K562 (cell line): ENCODE data around the gene CALY. TPM values are rescaled to one million over a fixed set of nuclear protein-coding genes. Genes with fewer than 3 reads are reported as not detected.

Source experiments
- FOXA3 ChIP-seq, 2 experiments: fragments of 450-650 bp in 1 of 2; sonication (generic) in 1 of 2; formaldehyde crosslinking; IDR thresholded peaks in 1 of 2; conservative IDR thresholded peaks in 1 of 2; 2 replicates each; pipeline versions ENCODE4 v1.4.0 to v1.8.0; 2020 to 2022; ENCODE audit warnings: mild to moderate bottlenecking in 2 of 2, missing genetic modification reagents in 1 of 2
- KLF10 ChIP-seq: fragments of 250-450 bp; sonication (Bioruptor Pico); IDR thresholded peaks from 2 replicates; pipeline ENCODE4 v1.6.1; 2021; ENCODE audit warnings: matching md5 sums
- MYC ChIP-seq, 2 experiments: fragments of 250-450 bp in 1 of 2; sonication (Bioruptor Pico) in 1 of 2; IDR thresholded peaks; 2 replicates each; pipeline versions ENCODE4 v1.5.1 to v1.6.1; 2012 to 2021; ENCODE audit warnings: low read depth in 2 of 2, borderline replicate concordance in 1 of 2, improper control_type of control experiment in 1 of 2, low read length in 1 of 2, mild to moderate bottlenecking in 1 of 2, moderate library complexity in 1 of 2
- NFXL1 ChIP-seq: fragments of 450-650 bp; formaldehyde crosslinking; IDR thresholded peaks from 2 replicates; pipeline ENCODE4 v1.4.0; 2021; ENCODE audit warnings: mild to moderate bottlenecking
- PCBP2 ChIP-seq: fragments of 200-400 bp; formaldehyde crosslinking; IDR thresholded peaks from 2 replicates; pipeline ENCODE4 v1.6.1; 2018; ENCODE audit warnings: low read length, low read depth, mild to moderate bottlenecking, moderate library complexity; ENCODE audit not compliant: poor library complexity, severe bottlenecking
- POLR2A ChIP-seq: fragments of 450-650 bp; conservative IDR thresholded peaks from 2 replicates; pipeline ENCODE4 v1.6.1; 2016
- RFX7 ChIP-seq: fragments of 250-450 bp; sonication (Bioruptor Pico); IDR thresholded peaks from 2 replicates; pipeline ENCODE4 v1.5.1; 2021; ENCODE audit warnings: mild to moderate bottlenecking
- SETDB1 ChIP-seq: IDR thresholded peaks from one replicate; pipeline ENCODE4 v1.6.1; 2012; ENCODE audit warnings: low read length, control low read depth, inconsistent platforms
- ZNF12 ChIP-seq: sonication (generic); formaldehyde crosslinking; IDR thresholded peaks from 2 replicates; pipeline ENCODE4 v1.4.0; 2020; ENCODE audit warnings: mild to moderate bottlenecking, missing genetic modification reagents
- polyA plus RNA-seq, 8 experiments: library from polyadenylated mRNA; depleted of rRNA in 4 of 8; stranded (reverse) in 5 of 8; unstranded in 3 of 8; fragments of >200 nt; fragmentation: Nextera tagmentation in 2 of 8; fragmentation: Illumina TruSeq in 1 of 8; extraction: Ambion mirVana in 2 of 8; extraction: Trizol in 1 of 8; gene quantifications; 2 replicates each; pipeline versions ENCODE4 v1.2.1 to v1.2.3, GENCODE V29; 2011 to 2014; ENCODE audit warnings: inconsistent platforms in 1 of 8, missing spikeins in 1 of 8
- total RNA-seq, 7 experiments: library from RNA; depleted of rRNA in 6 of 7; stranded (reverse); fragments of >200 nt in 6 of 7; fragmentation: Illumina TruSeq in 2 of 7; extraction: Trizol in 2 of 7; gene quantifications; 2 replicates each; pipeline versions ENCODE4 v1.2.1 to v1.2.3, GENCODE V29; 2011 to 2021; ENCODE audit warnings: low replicate concordance in 1 of 7
- TF ChIP-seq, protein P1 (sequence below), 2 experiments: fragments of 450-650 bp in 1 of 2; IDR thresholded peaks; 2 replicates each; pipeline ENCODE4 v1.6.1; 2011 to 2017; ENCODE audit warnings: low read depth in 2 of 2, antibody characterized with exemption in 1 of 2, borderline replicate concordance in 1 of 2, low read length in 1 of 2, mild to moderate bottlenecking in 1 of 2, mixed read lengths in 1 of 2; ENCODE audit not compliant: control insufficient read depth in 1 of 2
- TF ChIP-seq, protein P2 (sequence below): fragments of 450-650 bp; IDR thresholded peaks from 2 replicates; pipeline ENCODE4 v1.6.1; 2016; ENCODE audit warnings: antibody characterized with exemption
- TF ChIP-seq, protein P3 (sequence below): fragments of 250-450 bp; sonication (Bioruptor Pico); IDR thresholded peaks from 2 replicates; pipeline ENCODE4 v1.8.0; 2022; ENCODE audit warnings: inconsistent platforms
- TF ChIP-seq, protein P4 (sequence below), 2 experiments: fragments of 450-650 bp; IDR thresholded peaks; 2 replicates each; pipeline ENCODE4 v1.6.1; 2016; ENCODE audit warnings: mild to moderate bottlenecking in 2 of 2, borderline replicate concordance in 1 of 2, low read depth in 1 of 2, moderate library complexity in 1 of 2

The CALY gene
- total and polyA plus RNA-seq, 9 of the 15 experiments (the other 6 are each of a cell fraction or from before 2014, with no cell fraction given), result not detected

DNA sequence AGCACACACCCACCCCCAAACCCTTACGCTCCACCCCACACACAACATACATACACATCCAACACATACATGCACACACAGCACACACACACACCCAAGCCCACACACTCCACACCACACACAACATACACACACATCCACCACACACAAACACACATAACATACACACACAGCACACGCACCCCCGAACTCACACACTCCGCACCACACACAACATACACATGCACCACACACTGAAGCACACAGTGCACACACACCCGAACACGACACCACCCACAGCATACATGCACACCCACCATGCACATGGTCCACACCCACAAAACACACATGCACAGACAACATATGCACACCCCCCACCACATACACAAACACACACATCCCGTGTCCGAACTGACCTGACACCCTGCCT is 12.5 kb upstream of the CALY start (continued):
- TF ChIP-seq PCBP2 (no peak), ZNF12 (CRISPR knock-in tag) (no peak), KLF10 (no peak), FOXA3 (CRISPR knock-in tag; conservative IDR thresholded peaks at IDR 0.05 in 1 of 2, IDR thresholded peaks at IDR 0.05 in 1 of 2) (no peak), NFXL1 (CRISPR knock-in tag) (no peak), MYC (IDR thresholded peaks at IDR 0.05; ENCODE audit: low read depth, low read length) (no peak), MYC (CRISPR knock-in tag; IDR thresholded peaks at IDR 0.05; ENCODE audit: borderline replicate concordance, low read depth) (no peak), SETDB1 (no peak), RFX7 (CRISPR knock-in tag) (no peak), POLR2A (peak; percentile 70)
- TF ChIP-seq, protein P1, sequence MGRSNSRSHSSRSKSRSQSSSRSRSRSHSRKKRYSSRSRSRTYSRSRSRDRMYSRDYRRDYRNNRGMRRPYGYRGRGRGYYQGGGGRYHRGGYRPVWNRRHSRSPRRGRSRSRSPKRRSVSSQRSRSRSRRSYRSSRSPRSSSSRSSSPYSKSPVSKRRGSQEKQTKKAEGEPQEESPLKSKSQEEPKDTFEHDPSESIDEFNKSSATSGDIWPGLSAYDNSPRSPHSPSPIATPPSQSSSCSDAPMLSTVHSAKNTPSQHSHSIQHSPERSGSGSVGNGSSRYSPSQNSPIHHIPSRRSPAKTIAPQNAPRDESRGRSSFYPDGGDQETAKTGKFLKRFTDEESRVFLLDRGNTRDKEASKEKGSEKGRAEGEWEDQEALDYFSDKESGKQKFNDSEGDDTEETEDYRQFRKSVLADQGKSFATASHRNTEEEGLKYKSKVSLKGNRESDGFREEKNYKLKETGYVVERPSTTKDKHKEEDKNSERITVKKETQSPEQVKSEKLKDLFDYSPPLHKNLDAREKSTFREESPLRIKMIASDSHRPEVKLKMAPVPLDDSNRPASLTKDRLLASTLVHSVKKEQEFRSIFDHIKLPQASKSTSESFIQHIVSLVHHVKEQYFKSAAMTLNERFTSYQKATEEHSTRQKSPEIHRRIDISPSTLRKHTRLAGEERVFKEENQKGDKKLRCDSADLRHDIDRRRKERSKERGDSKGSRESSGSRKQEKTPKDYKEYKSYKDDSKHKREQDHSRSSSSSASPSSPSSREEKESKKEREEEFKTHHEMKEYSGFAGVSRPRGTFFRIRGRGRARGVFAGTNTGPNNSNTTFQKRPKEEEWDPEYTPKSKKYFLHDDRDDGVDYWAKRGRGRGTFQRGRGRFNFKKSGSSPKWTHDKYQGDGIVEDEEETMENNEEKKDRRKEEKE (IDR thresholded peaks at IDR 0.05; ENCODE audit: borderline replicate concordance in 1 of 2, control insufficient read depth in 1 of 2, low read depth in 2 of 2, low read length in 1 of 2), result no peak
- TF ChIP-seq, protein P2, sequence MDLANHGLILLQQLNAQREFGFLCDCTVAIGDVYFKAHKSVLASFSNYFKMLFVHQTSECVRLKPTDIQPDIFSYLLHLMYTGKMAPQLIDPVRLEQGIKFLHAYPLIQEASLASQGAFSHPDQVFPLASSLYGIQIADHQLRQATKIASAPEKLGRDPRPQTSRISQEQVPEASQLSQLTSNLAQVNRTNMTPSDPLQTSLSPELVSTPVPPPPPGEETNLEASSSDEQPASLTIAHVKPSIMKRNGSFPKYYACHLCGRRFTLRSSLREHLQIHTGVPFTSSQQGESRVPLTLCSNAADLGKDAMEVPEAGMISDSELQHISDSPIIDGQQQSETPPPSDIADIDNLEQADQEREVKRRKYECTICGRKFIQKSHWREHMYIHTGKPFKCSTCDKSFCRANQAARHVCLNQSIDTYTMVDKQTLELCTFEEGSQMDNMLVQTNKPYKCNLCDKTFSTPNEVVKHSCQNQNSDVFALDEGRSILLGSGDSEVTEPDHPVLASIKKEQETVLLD, result no peak
- TF ChIP-seq, protein P3, sequence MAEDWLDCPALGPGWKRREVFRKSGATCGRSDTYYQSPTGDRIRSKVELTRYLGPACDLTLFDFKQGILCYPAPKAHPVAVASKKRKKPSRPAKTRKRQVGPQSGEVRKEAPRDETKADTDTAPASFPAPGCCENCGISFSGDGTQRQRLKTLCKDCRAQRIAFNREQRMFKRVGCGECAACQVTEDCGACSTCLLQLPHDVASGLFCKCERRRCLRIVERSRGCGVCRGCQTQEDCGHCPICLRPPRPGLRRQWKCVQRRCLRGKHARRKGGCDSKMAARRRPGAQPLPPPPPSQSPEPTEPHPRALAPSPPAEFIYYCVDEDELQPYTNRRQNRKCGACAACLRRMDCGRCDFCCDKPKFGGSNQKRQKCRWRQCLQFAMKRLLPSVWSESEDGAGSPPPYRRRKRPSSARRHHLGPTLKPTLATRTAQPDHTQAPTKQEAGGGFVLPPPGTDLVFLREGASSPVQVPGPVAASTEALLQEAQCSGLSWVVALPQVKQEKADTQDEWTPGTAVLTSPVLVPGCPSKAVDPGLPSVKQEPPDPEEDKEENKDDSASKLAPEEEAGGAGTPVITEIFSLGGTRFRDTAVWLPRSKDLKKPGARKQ (CRISPR knock-in tag), result no peak
- TF ChIP-seq, protein P4, sequence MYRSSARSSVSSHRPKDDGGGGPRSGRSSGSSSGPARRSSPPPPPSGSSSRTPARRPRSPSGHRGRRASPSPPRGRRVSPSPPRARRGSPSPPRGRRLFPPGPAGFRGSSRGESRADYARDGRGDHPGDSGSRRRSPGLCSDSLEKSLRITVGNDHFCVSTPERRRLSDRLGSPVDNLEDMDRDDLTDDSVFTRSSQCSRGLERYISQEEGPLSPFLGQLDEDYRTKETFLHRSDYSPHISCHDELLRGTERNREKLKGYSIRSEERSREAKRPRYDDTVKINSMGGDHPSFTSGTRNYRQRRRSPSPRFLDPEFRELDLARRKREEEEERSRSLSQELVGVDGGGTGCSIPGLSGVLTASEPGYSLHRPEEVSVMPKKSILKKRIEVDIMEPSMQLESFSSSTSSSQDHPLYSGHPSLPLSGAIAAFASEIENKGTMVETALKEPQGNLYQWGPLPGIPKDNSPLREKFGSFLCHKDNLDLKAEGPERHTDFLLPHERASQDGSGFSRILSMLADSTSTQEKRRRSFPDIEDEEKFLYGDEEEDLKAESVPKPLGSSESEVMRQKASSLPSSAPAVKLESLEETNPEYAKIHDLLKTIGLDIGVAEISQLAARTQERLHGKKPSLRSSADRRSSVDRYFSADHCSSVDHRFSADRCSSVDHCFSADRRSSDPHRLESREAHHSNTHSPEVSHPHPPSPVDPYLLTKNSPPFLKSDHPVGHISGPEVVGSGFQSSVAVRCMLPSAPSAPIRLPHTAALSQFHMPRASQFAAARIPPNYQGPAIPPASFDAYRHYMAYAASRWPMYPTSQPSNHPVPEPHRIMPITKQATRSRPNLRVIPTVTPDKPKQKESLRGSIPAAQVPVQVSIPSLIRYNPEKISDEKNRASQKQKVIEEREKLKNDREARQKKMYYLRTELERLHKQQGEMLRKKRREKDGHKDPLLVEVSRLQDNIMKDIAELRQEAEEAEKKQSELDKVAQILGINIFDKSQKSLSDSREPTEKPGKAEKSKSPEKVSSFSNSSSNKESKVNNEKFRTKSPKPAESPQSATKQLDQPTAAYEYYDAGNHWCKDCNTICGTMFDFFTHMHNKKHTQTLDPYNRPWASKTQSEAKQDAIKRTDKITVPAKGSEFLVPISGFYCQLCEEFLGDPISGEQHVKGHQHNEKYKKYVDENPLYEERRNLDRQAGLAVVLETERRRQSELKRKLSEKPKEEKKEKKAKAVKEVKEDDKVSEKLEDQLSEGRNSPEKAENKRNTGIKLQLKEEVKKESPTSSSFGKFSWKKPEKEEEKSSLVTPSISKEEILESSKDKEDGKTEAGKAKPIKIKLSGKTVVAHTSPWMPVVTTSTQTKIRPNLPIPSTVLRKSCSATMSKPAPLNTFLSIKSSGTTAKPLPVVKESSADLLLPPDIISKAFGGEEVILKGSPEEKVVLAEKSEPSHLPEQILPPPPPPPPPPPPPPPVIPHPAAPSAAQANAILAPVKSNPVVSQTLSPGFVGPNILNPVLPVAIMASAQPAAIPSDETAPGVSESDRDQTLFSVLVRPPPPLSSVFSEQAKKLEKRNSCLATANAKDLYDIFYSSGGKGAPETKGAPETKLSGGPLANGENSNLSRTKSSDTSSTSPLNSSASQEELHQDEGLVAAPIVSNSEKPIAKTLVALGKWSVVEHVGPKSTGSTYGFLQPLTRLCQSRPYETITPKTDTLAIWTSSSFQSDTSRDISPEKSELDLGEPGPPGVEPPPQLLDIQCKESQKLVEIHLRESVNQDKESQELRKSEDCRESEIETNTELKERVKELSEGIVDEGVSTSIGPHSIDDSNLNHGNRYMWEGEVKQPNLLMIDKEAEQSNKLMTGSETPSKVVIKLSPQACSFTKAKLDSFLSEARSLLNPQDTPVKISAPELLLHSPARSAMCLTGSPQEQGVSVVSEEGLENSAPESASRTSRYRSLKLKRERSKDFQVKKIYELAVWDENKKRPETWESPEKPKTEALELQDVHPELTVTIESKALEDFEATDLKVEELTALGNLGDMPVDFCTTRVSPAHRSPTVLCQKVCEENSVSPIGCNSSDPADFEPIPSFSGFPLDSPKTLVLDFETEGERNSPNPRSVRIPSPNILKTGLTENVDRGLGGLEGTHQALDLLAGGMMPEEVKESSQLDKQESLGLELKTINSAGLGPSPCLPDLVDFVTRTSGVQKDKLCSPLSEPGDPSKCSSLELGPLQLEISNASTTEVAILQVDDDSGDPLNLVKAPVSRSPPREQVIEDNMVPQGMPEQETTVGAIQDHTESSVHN (IDR thresholded peaks at IDR 0.05; ENCODE audit: borderline replicate concordance in 1 of 2, low read depth in 1 of 2), result no peak
